K562 (cell line): ENCODE measurements around the gene KRT31. TPM values are rescaled to one million over a fixed set of nuclear protein-coding genes. Genes with fewer than 3 reads are reported as not detected.

Experiments used
- ATAC-seq: fragments of 200-7000 bp; cut with Tn5 transposase; 3 replicates; pipeline ENCODE4 v1.9.1; 2020; ENCODE audit warnings: moderate library complexity
- BruUV-seq: library from RNA; stranded (reverse); fragments of 400-500 nt; replicated peaks from 2 replicates; lab custom pipeline; 2021; lab: Mats Ljungman, UMichigan
- CTCF ChIA-PET: fragments of 300-600 bp; formaldehyde crosslinking; extraction: SDS; loops from one replicate; lab custom pipeline; 2021; ENCODE audit warnings: low intra/inter-chr PET ratio; lab: Yijun Ruan, JAX
- POLR2A ChIA-PET: fragments of 300-600, 350-650 bp; sonication (Branson Sonifier 250); formaldehyde crosslinking; extraction: SDS; loops from one replicate; lab custom pipeline; 2021; ENCODE audit warnings: antibody characterized with exemption, inconsistent platforms; lab: Yijun Ruan, JAX
- DNase-seq, 4 experiments: peaks; one replicate each; pipeline versions ENCODE4 v3.0.0 to v3.0.0-alpha.2; 2011 to 2018; ENCODE audit warnings: low spot score in 3 of 4, mixed read lengths in 3 of 4; ENCODE audit errors: extremely low read depth in 1 of 4
- FAIRE-seq: peaks from 2 replicates; lab custom pipeline; 2011; peaks lifted over from hg19 to GRCh38; lab: Jason Lieb, UNC
- H2AFZ ChIP-seq: 2 replicates; pipeline ENCODE4 v1.6.0; 2011; ENCODE audit warnings: low read depth, low read length, control low read depth, inconsistent platforms
- H3K27ac ChIP-seq: fragments of 200-600 bp; 3 replicates; pipeline ENCODE4 v1.8.0; 2011; ENCODE audit warnings: low read depth, mild to moderate bottlenecking, control low read depth, inconsistent platforms, low read length, moderate library complexity, mixed read lengths; ENCODE audit errors: extremely low read depth
- H3K27me3 ChIP-seq, 2 experiments: fragments of 300-600 bp in 1 of 2; 2 replicates in 1 of 2; 3 replicates in 1 of 2; pipeline versions ENCODE4 v1.6.0 to v1.8.0; 2011; ENCODE audit warnings: inconsistent platforms in 2 of 2, low read length in 2 of 2, mild to moderate bottlenecking in 1 of 2, mixed read lengths in 1 of 2, moderate library complexity in 1 of 2; ENCODE audit not compliant: control insufficient read depth in 2 of 2, insufficient read depth in 2 of 2
- H3K36me3 ChIP-seq: fragments of 300-600 bp; 3 replicates; pipeline ENCODE4 v1.8.0; 2011; ENCODE audit warnings: mild to moderate bottlenecking, low read length, inconsistent platforms; ENCODE audit not compliant: control insufficient read depth, insufficient read depth
- H3K4me1 ChIP-seq, 2 experiments: fragments of 200-600 bp in 1 of 2; replicated peaks in 1 of 2; 2 replicates in 1 of 2; 3 replicates in 1 of 2; pipeline versions ENCODE4 v1.5.1 to v1.8.0; 2011; ENCODE audit warnings: inconsistent platforms in 2 of 2, low read length in 2 of 2, mild to moderate bottlenecking in 1 of 2, mixed read lengths in 1 of 2, moderate library complexity in 1 of 2; ENCODE audit not compliant: control insufficient read depth in 2 of 2, insufficient read depth in 2 of 2
- H3K4me2 ChIP-seq: 2 replicates; pipeline ENCODE4 v1.6.1; 2011; ENCODE audit warnings: low read length, control low read depth, inconsistent platforms, mixed read lengths; ENCODE audit not compliant: insufficient read depth
- H3K4me3 ChIP-seq: fragments of 200-600 bp; sonication (generic), shearing (Covaris generic); 2 replicates; pipeline ENCODE4 v1.5.1; 2016; ENCODE audit warnings: control low read depth, inconsistent platforms
- H3K79me2 ChIP-seq: fragments of 200-600 bp; 3 replicates; pipeline ENCODE4 v1.8.0; 2011; ENCODE audit warnings: low read length, inconsistent platforms; ENCODE audit not compliant: control insufficient read depth, insufficient read depth
- H3K9ac ChIP-seq, 2 experiments: 2 replicates each; pipeline versions ENCODE4 v1.6.0 to v1.6.1; 2011; ENCODE audit warnings: low read depth in 2 of 2, low read length in 2 of 2, control low read depth in 1 of 2, inconsistent platforms in 1 of 2, mild to moderate bottlenecking in 1 of 2, mixed read lengths in 1 of 2; ENCODE audit not compliant: insufficient read depth in 1 of 2
- H3K9me1 ChIP-seq: one replicate; pipeline ENCODE4 v1.6.0; 2011; ENCODE audit warnings: inconsistent platforms, mild to moderate bottlenecking, low read length, moderate library complexity; ENCODE audit not compliant: control insufficient read depth, insufficient read depth
- H3K9me3 ChIP-seq: replicated peaks from 2 replicates; pipeline ENCODE4 v1.5.1; 2011; ENCODE audit warnings: low read depth, low read length, inconsistent platforms; ENCODE audit not compliant: control insufficient read depth, insufficient read depth
- H4K20me1 ChIP-seq: replicated peaks from 2 replicates; pipeline ENCODE4 v1.6.1; 2011; ENCODE audit warnings: low read length, inconsistent platforms, mixed read lengths; ENCODE audit not compliant: control insufficient read depth, insufficient read depth
- ARID1B ChIP-seq: fragments of 450-650 bp; IDR thresholded peaks from 2 replicates; pipeline ENCODE4 v1.6.1; 2016; ENCODE audit warnings: antibody characterized with exemption, mild to moderate bottlenecking, inconsistent platforms
- FOXK1 ChIP-seq: sonication (generic); formaldehyde crosslinking; IDR thresholded peaks from 2 replicates; pipeline ENCODE4 v1.8.0; 2022; ENCODE audit warnings: missing genetic modification reagents, mild to moderate bottlenecking, borderline replicate concordance
- FOXO4 ChIP-seq: fragments of 450-650 bp; formaldehyde crosslinking; IDR thresholded peaks from 2 replicates; pipeline ENCODE4 v1.4.0; 2020; ENCODE audit warnings: mild to moderate bottlenecking, moderate library complexity
- KAT2B ChIP-seq: IDR thresholded peaks from one replicate; pipeline ENCODE4 v1.6.1; 2012; ENCODE audit warnings: low read depth, mild to moderate bottlenecking, control low read depth, inconsistent platforms, low read length, moderate library complexity
- KLF1 ChIP-seq: fragments of 450-650 bp; IDR thresholded peaks from 2 replicates; pipeline ENCODE4 v1.6.1; 2016; ENCODE audit warnings: missing genetic modification characterization, missing compliant biosample characterization
- PATZ1 ChIP-seq: fragments of 250-450 bp; sonication (Bioruptor Pico); IDR thresholded peaks from 2 replicates; pipeline ENCODE4 v1.5.0; 2020; ENCODE audit warnings: mild to moderate bottlenecking, borderline replicate concordance
- ZNF124 ChIP-seq: sonication (generic); formaldehyde crosslinking; IDR thresholded peaks from 2 replicates; pipeline ENCODE4 v1.8.1; 2022; ENCODE audit warnings: missing genetic modification reagents
- ZNF408 ChIP-seq: fragments of 250-450 bp; sonication (Bioruptor Pico); IDR thresholded peaks from 2 replicates; pipeline ENCODE4 v1.4.0; 2020; ENCODE audit warnings: low read depth, mild to moderate bottlenecking, moderate library complexity
- WGBS: fragments of 100-300 bp; shearing (Covaris generic); methylation state at CpG from one replicate; pipeline ENCODE4 v1.1.6; 2016; ENCODE audit warnings: low coverage, mixed read lengths; ENCODE audit not compliant: insufficient coverage; ENCODE audit errors: missing lambda C conversion rate; 5-methylcytosine and 5-hydroxymethylcytosine counted together
- in situ Hi-C: fragments of 300-500 bp; cut with MboI; formaldehyde crosslinking; loops from 4 replicates; pipeline ENCODE4 v1.15.0; 2018; ENCODE audit warnings: inconsistent platforms, mixed read lengths
- intact Hi-C: fragments of 100-400 bp; cut with micrococcal nuclease; formaldehyde crosslinking; loops from 2 replicates; pipeline ENCODE4 v1.14.2; 2022
- polyA plus RNA-seq, 8 experiments: library from polyadenylated mRNA; depleted of rRNA in 4 of 8; stranded (reverse) in 5 of 8; unstranded in 3 of 8; fragments of >200 nt; fragmentation: Nextera tagmentation in 2 of 8; fragmentation: Illumina TruSeq in 1 of 8; extraction: Ambion mirVana in 2 of 8; extraction: Trizol in 1 of 8; gene quantifications; 2 replicates each; pipeline versions ENCODE4 v1.2.1 to v1.2.3, GENCODE V29; 2011 to 2014; ENCODE audit warnings: inconsistent platforms in 1 of 8, missing spikeins in 1 of 8
- total RNA-seq, 7 experiments: library from RNA; depleted of rRNA in 6 of 7; stranded (reverse); fragments of >200 nt in 6 of 7; fragmentation: Illumina TruSeq in 2 of 7; extraction: Trizol in 2 of 7; gene quantifications; 2 replicates each; pipeline versions ENCODE4 v1.2.1 to v1.2.3, GENCODE V29; 2011 to 2021; ENCODE audit warnings: low replicate concordance in 1 of 7

KRT31 gene
- total and polyA plus RNA-seq, 9 of the 15 experiments (the other 6 are each of a cell fraction or from before 2014, with no cell fraction given) = not detected

GRCh38 chr17:41418116-41418860 lies 20.9 kb upstream of the KRT31 start:
- no peaks in the 10 kb centered on the region for H3K36me3 ChIP-seq
- ATAC-seq (no peak), DNase-seq (no peak), FAIRE-seq (no peak)
- POLR2A ChIA-PET = interaction anchor here (0.5 to 1.9 kb wide), 3 partner anchors 10 to 273 kb away, joined by 3 to 8 read pairs (median 3); no protein-coding TSS in a partner anchor
- no peak for TF ChIP-seq ZNF408 (CRISPR knock-in tag)
- TF ChIP-seq KAT2B = no peak
- no peak for TF ChIP-seq FOXO4
- TF ChIP-seq FOXK1 (CRISPR knock-in tag) = no peak
- TF ChIP-seq KLF1 (tag) = no peak
- no peak for TF ChIP-seq ZNF124
- TF ChIP-seq PATZ1 (CRISPR knock-in tag) = no peak
- no peak for TF ChIP-seq ARID1B
- no TSS peak for BruUV-seq
- H2AFZ ChIP-seq = no peak overlapping the region
- H3K9me1 ChIP-seq = no peaks in the 10 kb centered on the region
- no peaks in the 10 kb centered on the region for H3K79me2 ChIP-seq
- no peak overlapping the region for H3K27ac ChIP-seq
- H4K20me1 ChIP-seq = no peaks in the 10 kb centered on the region; the same call in 1 of the 2 replicates
- no peak overlapping the region for H3K4me2 ChIP-seq
- in situ Hi-C loops (no loop called here), intact Hi-C loops (no loop called here)
- H3K9me3 ChIP-seq = no peaks in the 10 kb centered on the region
- H3K27me3 ChIP-seq = peaks cover 23 to 49% of the 10 kb centered on the region in 2 experiments; a peak in 4 of 5 replicates
- H3K4me3 ChIP-seq = no peak overlapping the region
- H3K9ac ChIP-seq = no peak overlapping the region
- WGBS = 0% methylated on average over 6 of the region's 7 CpGs
- H3K4me1 ChIP-seq = no peaks in the 10 kb centered on the region
- CTCF ChIA-PET = no interaction called here
